ENCODE measurements around the gene DNAH6.

DNAH6 gene

DNA sequence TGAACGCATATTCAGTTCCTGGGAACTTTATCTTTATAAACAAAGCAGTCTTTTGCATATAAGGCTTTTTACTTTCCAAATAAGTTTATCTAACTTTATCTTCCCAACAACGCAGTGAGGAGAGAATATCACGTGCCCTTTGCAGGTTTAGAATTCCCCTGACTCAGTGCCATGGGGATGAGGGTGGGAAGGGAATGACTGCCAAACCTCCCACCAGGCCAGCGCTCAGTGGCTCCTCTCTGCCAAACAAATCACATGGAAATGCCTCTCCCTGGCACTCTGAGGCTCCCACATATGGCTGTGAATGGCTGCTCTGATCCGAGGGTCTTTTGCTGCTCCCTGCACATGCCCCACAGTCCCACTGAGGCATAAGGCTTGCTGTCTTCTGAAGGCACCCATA, 158.3 kb downstream of the DNAH6 start:
- Histone ChIP-seq H3K18ac (ENCODE audit: low read length) (no peak overlapping the region), H2BK120ac (ENCODE audit: low read depth, low read length) (no peak overlapping the region), H3K4me1 (ENCODE audit: control insufficient read depth in 2 of 2, insufficient read depth in 1 of 2, low read depth in 1 of 2, low read length in 2 of 2) (no peaks in the 10 kb centered on the region), H3K9ac (ENCODE audit: low read depth, low read length, poor library complexity) (no peak overlapping the region), H2BK12ac (ENCODE audit: low read length) (no peak overlapping the region), H3K36me3 (replicated peaks in 1 of 2; ENCODE audit: control insufficient read depth in 2 of 2, insufficient read depth in 2 of 2, low read length in 2 of 2) (no peaks in the 10 kb centered on the region), H3K27ac (replicated peaks; ENCODE audit: low read length) (no peak overlapping the region), H3K4me2 (ENCODE audit: insufficient read depth, low read length, poor library complexity, severe bottlenecking) (no peak overlapping the region), H2BK5ac (ENCODE audit: low read length) (no peak overlapping the region), H4K8ac (ENCODE audit: low read depth, low read length) (no peak overlapping the region), H2AK5ac (ENCODE audit: low read depth, low read length) (no peak overlapping the region), H3K79me1 (ENCODE audit: low read depth, low read length) (no peaks in the 10 kb centered on the region), H3K4me3 (ENCODE audit: low read length in 2 of 2) (no peak overlapping the region), H3K9me3 (replicated peaks in 1 of 2; ENCODE audit: control insufficient read depth in 2 of 2, insufficient read depth in 1 of 2, low read depth in 1 of 2, low read length in 2 of 2) (no peaks in the 10 kb centered on the region), H3K4ac (ENCODE audit: low read length) (no peak overlapping the region), H3K23ac (ENCODE audit: low read depth, low read length, poor library complexity) (no peak overlapping the region), H2AFZ (ENCODE audit: low read length) (no peak overlapping the region), H3K14ac (ENCODE audit: low read length) (no peak overlapping the region), H4K91ac (ENCODE audit: low read depth, low read length, poor library complexity) (no peak overlapping the region), H2BK15ac (ENCODE audit: low read length) (no peak overlapping the region), H3K27me3 (ENCODE audit: control insufficient read depth in 3 of 3, insufficient read depth in 3 of 3, low read depth in 1 of 3, low read length in 3 of 3) (no peaks in the 10 kb centered on the region)
- DNase-seq (ENCODE audit: low spot score), result no peak
- WGBS, 2 donors (ENCODE audit: extremely low coverage in 2 of 2, insufficient read length in 2 of 2, insufficient replicate concordance in 1 of 2), result no CpG with 5 or more reads among the region's 5 CpGs

DNA sequence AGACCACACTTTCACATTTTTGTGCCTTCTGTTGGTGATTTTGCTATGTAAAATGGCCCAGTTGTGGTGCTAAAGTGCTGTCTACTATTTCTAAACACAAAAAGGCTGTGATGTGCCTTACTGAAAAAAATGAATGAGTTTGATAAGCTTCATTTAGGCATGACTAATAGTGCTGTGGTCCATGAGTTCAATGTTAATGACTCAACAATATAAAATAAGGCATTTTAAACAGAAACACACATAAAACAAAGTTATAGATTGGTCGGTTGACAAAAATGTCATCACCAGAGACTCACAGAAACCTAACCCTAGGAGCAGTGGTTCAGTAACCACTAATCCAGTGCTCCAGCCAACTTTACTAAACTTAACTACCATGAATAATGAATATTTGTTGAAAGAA, 160.0 kb downstream of the DNAH6 start:
- Histone ChIP-seq H4K8ac (ENCODE audit: low read depth, low read length) (no peak overlapping the region), H3K14ac (ENCODE audit: low read length) (no peak overlapping the region), H2BK120ac (ENCODE audit: low read depth, low read length) (no peak overlapping the region), H3K9ac (ENCODE audit: low read depth, low read length, poor library complexity) (no peak overlapping the region), H3K4ac (ENCODE audit: low read length) (no peak overlapping the region), H3K27me3 (ENCODE audit: control insufficient read depth in 3 of 3, insufficient read depth in 3 of 3, low read depth in 1 of 3, low read length in 3 of 3) (no peaks in the 10 kb centered on the region), H3K18ac (ENCODE audit: low read length) (no peak overlapping the region), H3K27ac (replicated peaks; ENCODE audit: low read length) (no peak overlapping the region), H2AK5ac (ENCODE audit: low read depth, low read length) (no peak overlapping the region), H3K23ac (ENCODE audit: low read depth, low read length, poor library complexity) (no peak overlapping the region), H3K4me1 (ENCODE audit: control insufficient read depth in 2 of 2, insufficient read depth in 1 of 2, low read depth in 1 of 2, low read length in 2 of 2) (no peaks in the 10 kb centered on the region), H2AFZ (ENCODE audit: low read length) (no peak overlapping the region), H3K9me3 (replicated peaks in 1 of 2; ENCODE audit: control insufficient read depth in 2 of 2, insufficient read depth in 1 of 2, low read depth in 1 of 2, low read length in 2 of 2) (no peaks in the 10 kb centered on the region), H2BK15ac (ENCODE audit: low read length) (no peak overlapping the region), H3K79me1 (ENCODE audit: low read depth, low read length) (no peaks in the 10 kb centered on the region), H3K4me2 (ENCODE audit: insufficient read depth, low read length, poor library complexity, severe bottlenecking) (no peak overlapping the region), H3K4me3 (ENCODE audit: low read length in 2 of 2) (no peak overlapping the region), H4K91ac (ENCODE audit: low read depth, low read length, poor library complexity) (no peak overlapping the region), H3K36me3 (replicated peaks in 1 of 2; ENCODE audit: control insufficient read depth in 2 of 2, insufficient read depth in 2 of 2, low read length in 2 of 2) (no peaks in the 10 kb centered on the region), H2BK12ac (ENCODE audit: low read length) (no peak overlapping the region), H2BK5ac (ENCODE audit: low read length) (no peak overlapping the region)
- DNase-seq (ENCODE audit: low spot score), result no peak
- no CpG with 5 or more reads among the region's 1 CpG for WGBS, 2 donors (ENCODE audit: extremely low coverage in 2 of 2, insufficient read length in 2 of 2, insufficient replicate concordance in 1 of 2)

DNA sequence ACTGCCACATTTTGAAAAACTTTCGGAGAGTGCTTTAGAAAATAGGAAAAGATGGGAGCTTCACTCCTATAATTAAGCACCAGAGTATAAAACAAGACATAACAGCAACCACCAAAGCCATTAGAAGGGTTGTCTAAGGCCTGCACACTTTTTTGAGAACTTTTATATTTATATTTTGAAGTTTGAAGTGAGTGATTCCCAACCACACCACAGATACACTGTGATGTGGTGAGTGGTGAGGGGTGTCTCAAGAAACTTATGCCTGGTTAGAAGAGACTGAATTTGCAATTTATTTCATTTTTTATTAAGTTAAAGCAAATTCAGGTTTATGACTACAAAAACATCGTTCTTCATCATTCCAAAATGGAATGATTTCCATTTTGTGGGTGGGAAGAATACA, 161.9 kb downstream of the DNAH6 start:
- H4K8ac ChIP-seq (ENCODE audit: low read depth, low read length), result no peak overlapping the region
- H3K23ac ChIP-seq (ENCODE audit: low read depth, low read length, poor library complexity), result no peak overlapping the region
- H3K27ac ChIP-seq (replicated peaks; ENCODE audit: low read length), result no peak overlapping the region
- H3K14ac ChIP-seq (ENCODE audit: low read length), result no peak overlapping the region
- H2BK5ac ChIP-seq (ENCODE audit: low read length), result no peak overlapping the region
- H3K4me2 ChIP-seq (ENCODE audit: insufficient read depth, low read length, poor library complexity, severe bottlenecking), result no peak overlapping the region
- no peak overlapping the region for H2BK15ac ChIP-seq (ENCODE audit: low read length)
- no peak overlapping the region for H3K4me3 ChIP-seq (ENCODE audit: low read length in 2 of 2)
- no peak overlapping the region for H3K9ac ChIP-seq (ENCODE audit: low read depth, low read length, poor library complexity)
- H2BK120ac ChIP-seq (ENCODE audit: low read depth, low read length), result no peak overlapping the region
- H3K18ac ChIP-seq (ENCODE audit: low read length), result no peak overlapping the region
- WGBS, 2 donors (ENCODE audit: extremely low coverage in 2 of 2, insufficient read length in 2 of 2, insufficient replicate concordance in 1 of 2), result no CpG with 5 or more reads among the region's 2 CpGs
- no peak overlapping the region for H4K91ac ChIP-seq (ENCODE audit: low read depth, low read length, poor library complexity)
- no peak overlapping the region for H3K4ac ChIP-seq (ENCODE audit: low read length)
- H2AFZ ChIP-seq (ENCODE audit: low read length), result no peak overlapping the region
- no peak for DNase-seq (ENCODE audit: low spot score)
- no peak overlapping the region for H2AK5ac ChIP-seq (ENCODE audit: low read depth, low read length)
- H3K27me3 ChIP-seq (ENCODE audit: control insufficient read depth in 3 of 3, insufficient read depth in 3 of 3, low read depth in 1 of 3, low read length in 3 of 3), result no peaks in the 10 kb centered on the region
- H3K79me1 ChIP-seq (ENCODE audit: low read depth, low read length), result no peaks in the 10 kb centered on the region
- no peaks in the 10 kb centered on the region for H3K36me3 ChIP-seq (replicated peaks in 1 of 2; ENCODE audit: control insufficient read depth in 2 of 2, insufficient read depth in 2 of 2, low read length in 2 of 2)
- no peaks in the 10 kb centered on the region for H3K9me3 ChIP-seq (replicated peaks in 1 of 2; ENCODE audit: control insufficient read depth in 2 of 2, insufficient read depth in 1 of 2, low read depth in 1 of 2, low read length in 2 of 2)
- H3K4me1 ChIP-seq (ENCODE audit: control insufficient read depth in 2 of 2, insufficient read depth in 1 of 2, low read depth in 1 of 2, low read length in 2 of 2), result no peaks in the 10 kb centered on the region
- no peak overlapping the region for H2BK12ac ChIP-seq (ENCODE audit: low read length)

DNA sequence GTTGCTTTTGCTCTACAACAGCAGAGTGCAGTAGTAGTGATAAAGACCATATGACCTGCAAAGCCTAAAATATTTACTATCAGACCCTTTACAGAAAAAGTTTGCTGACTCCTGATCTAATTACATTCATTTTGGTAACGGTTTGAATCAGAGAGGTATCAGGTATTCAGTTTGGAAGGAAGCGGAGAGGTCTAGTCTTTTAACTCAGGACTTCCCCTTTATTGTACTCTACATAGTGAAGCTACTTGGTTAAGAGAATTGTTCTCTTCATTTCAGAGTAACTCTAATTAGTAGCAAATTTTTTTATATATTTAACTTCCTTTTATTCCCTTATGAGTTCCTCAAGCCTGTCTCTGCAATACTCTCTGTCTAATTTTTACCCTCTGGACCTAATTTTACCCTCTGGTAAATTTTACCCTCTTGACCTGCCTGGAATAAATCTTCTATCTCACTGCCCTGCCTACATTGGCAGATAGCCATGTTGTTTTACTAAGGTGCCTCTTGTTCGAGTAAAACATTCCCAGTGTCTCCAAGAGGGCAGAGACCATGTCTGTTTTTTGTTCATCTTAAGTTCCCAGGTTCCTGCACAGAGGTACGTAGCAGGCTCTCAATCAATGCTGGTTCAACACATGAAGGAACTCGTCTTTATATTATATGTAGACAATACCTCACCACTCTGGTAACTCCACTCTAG, 170.6 kb downstream of the DNAH6 start:
- H3K27me3 ChIP-seq (ENCODE audit: control insufficient read depth in 3 of 3, insufficient read depth in 3 of 3, low read depth in 1 of 3, low read length in 3 of 3), result no peaks in the 10 kb centered on the region
- no CpG with 5 or more reads among the region's 5 CpGs for WGBS, 2 donors (ENCODE audit: extremely low coverage in 2 of 2, insufficient read length in 2 of 2, insufficient replicate concordance in 1 of 2)
- H2BK120ac ChIP-seq (ENCODE audit: low read depth, low read length), result no peak overlapping the region
- no peaks in the 10 kb centered on the region for H3K79me1 ChIP-seq (ENCODE audit: low read depth, low read length)
- no peak overlapping the region for H4K8ac ChIP-seq (ENCODE audit: low read depth, low read length)
- no peaks in the 10 kb centered on the region for H3K4me1 ChIP-seq (ENCODE audit: control insufficient read depth in 2 of 2, insufficient read depth in 1 of 2, low read depth in 1 of 2, low read length in 2 of 2)
- H3K4me2 ChIP-seq (ENCODE audit: insufficient read depth, low read length, poor library complexity, severe bottlenecking), result no peak overlapping the region
- no peak overlapping the region for H3K27ac ChIP-seq (replicated peaks; ENCODE audit: low read length)
- no peaks in the 10 kb centered on the region for H3K36me3 ChIP-seq (replicated peaks in 1 of 2; ENCODE audit: control insufficient read depth in 2 of 2, insufficient read depth in 2 of 2, low read length in 2 of 2)
- H3K18ac ChIP-seq (ENCODE audit: low read length), result no peak overlapping the region
- no peak overlapping the region for H2BK12ac ChIP-seq (ENCODE audit: low read length)
- H3K9me3 ChIP-seq (replicated peaks in 1 of 2; ENCODE audit: control insufficient read depth in 2 of 2, insufficient read depth in 1 of 2, low read depth in 1 of 2, low read length in 2 of 2), result peaks cover 0 to 2% of the 10 kb centered on the region in 2 donors
- DNase-seq (ENCODE audit: low spot score), result no peak
- H3K4me3 ChIP-seq (ENCODE audit: low read length in 2 of 2), result no peak overlapping the region
- no peak overlapping the region for H3K9ac ChIP-seq (ENCODE audit: low read depth, low read length, poor library complexity)
- H3K14ac ChIP-seq (ENCODE audit: low read length), result no peak overlapping the region
- no peak overlapping the region for H2AFZ ChIP-seq (ENCODE audit: low read length)
- no peak overlapping the region for H4K91ac ChIP-seq (ENCODE audit: low read depth, low read length, poor library complexity)
- no peak overlapping the region for H3K23ac ChIP-seq (ENCODE audit: low read depth, low read length, poor library complexity)
- H2BK5ac ChIP-seq (ENCODE audit: low read length), result no peak overlapping the region
- no peak overlapping the region for H3K4ac ChIP-seq (ENCODE audit: low read length)
- H2AK5ac ChIP-seq (ENCODE audit: low read depth, low read length), result no peak overlapping the region
- H2BK15ac ChIP-seq (ENCODE audit: low read length), result no peak overlapping the region

Data from neuronal stem cell (in vitro differentiated cells).